Peyer's patch (tissue), 4 donors: ENCODE measurements around the gene CALCB.

Experiments
- POLR2A ChIP-seq, 2 donors: fragments of 450-650 bp; IDR thresholded peaks; one replicate each; pipeline ENCODE4 v1.5.1; 2017; ENCODE audit warnings: antibody characterized with exemption in 2 of 2, mild to moderate bottlenecking in 2 of 2, moderate library complexity in 2 of 2
- TF ChIP-seq, protein P1 (sequence below), 6 experiments: fragments of 450-650 bp in 4 of 6; fragments of 200-600 bp in 2 of 6; sonication (generic) in 1 of 6; IDR thresholded peaks; one replicate each; pipeline ENCODE4 v1.5.1; 2017 to 2019; ENCODE audit warnings: antibody characterized with exemption in 6 of 6, mild to moderate bottlenecking in 3 of 6, moderate library complexity in 1 of 6

DNA sequence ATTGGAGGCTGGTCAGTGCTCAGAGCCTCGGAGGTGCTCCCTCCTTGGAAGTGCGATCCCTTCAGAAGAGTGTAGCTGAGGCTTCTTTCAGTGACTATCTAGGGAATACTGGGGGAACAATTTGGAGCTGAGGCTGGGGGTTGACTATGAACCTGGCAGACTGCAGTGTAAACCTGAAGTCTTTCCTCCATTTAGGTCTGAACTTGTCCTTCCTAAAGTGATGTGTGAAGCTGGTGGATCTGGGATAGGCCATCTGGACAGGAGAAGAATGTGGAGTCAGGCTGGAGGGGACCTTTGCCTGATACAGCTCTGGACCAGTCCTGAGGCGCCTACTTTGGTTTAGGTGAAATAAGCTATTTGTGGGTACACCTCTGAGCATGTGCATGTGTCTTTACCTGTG is 37.8 kb downstream of the CALCB start:
- TF ChIP-seq, protein P1, sequence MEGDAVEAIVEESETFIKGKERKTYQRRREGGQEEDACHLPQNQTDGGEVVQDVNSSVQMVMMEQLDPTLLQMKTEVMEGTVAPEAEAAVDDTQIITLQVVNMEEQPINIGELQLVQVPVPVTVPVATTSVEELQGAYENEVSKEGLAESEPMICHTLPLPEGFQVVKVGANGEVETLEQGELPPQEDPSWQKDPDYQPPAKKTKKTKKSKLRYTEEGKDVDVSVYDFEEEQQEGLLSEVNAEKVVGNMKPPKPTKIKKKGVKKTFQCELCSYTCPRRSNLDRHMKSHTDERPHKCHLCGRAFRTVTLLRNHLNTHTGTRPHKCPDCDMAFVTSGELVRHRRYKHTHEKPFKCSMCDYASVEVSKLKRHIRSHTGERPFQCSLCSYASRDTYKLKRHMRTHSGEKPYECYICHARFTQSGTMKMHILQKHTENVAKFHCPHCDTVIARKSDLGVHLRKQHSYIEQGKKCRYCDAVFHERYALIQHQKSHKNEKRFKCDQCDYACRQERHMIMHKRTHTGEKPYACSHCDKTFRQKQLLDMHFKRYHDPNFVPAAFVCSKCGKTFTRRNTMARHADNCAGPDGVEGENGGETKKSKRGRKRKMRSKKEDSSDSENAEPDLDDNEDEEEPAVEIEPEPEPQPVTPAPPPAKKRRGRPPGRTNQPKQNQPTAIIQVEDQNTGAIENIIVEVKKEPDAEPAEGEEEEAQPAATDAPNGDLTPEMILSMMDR (IDR thresholded peaks at IDR 0.05) = no peak
- no peak for TF ChIP-seq POLR2A (IDR thresholded peaks at IDR 0.05)
